Suprapubic skin (tissue), 3 donors: ENCODE measurements around the gene OR2C3.

Source experiments
- POLR2AphosphoS5 ChIP-seq, 3 donors: sonication (generic); formaldehyde crosslinking; IDR thresholded peaks; one replicate each; pipeline ENCODE4 v1.6.1; 2017; ENCODE audit warnings: antibody characterized with exemption in 3 of 3
- TF ChIP-seq, protein P1 (sequence below), 2 donors: fragments of 200-600 bp in 1 of 2; fragments of 450-650 bp in 1 of 2; sonication (generic) in 1 of 2; IDR thresholded peaks; one replicate each; pipeline ENCODE4 v1.5.1; 2016 to 2019; ENCODE audit warnings: antibody characterized with exemption in 2 of 2, mild to moderate bottlenecking in 1 of 2, moderate library complexity in 1 of 2

DNA sequence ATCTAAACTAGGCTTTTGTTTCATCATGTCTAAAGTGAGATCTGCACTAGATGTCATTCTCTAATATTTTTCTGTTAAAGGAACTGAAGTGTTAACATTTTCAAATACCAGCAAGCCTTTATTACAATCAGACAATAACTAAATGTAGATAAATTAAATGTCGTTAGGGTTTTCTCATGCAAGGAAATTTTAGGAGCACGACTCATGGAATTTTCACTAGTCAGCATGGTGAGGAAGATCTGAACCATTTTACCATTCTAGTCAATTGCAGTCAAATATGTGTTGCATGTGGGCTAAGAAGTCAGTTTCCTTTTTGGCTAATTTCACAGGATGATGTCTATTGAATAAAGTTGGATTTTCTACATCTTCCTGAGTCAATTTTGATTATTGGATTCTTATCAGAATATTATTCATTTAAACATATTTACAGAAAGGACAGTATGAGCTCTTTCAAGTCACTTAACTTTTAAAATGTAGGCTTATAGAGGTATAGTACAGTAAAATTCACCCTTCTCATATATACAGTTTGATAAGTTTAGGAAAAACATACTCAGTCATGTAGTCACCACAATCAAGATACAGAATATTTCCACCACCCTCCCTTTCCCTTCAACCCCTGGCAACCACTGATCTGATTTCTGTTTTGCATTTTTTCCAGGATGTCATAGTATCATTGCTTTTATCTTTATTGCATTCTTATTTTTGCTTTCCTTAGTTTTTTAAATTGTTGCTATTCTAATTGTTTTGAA, 21.9 kb upstream of the OR2C3 start:
- TF ChIP-seq, protein P1, sequence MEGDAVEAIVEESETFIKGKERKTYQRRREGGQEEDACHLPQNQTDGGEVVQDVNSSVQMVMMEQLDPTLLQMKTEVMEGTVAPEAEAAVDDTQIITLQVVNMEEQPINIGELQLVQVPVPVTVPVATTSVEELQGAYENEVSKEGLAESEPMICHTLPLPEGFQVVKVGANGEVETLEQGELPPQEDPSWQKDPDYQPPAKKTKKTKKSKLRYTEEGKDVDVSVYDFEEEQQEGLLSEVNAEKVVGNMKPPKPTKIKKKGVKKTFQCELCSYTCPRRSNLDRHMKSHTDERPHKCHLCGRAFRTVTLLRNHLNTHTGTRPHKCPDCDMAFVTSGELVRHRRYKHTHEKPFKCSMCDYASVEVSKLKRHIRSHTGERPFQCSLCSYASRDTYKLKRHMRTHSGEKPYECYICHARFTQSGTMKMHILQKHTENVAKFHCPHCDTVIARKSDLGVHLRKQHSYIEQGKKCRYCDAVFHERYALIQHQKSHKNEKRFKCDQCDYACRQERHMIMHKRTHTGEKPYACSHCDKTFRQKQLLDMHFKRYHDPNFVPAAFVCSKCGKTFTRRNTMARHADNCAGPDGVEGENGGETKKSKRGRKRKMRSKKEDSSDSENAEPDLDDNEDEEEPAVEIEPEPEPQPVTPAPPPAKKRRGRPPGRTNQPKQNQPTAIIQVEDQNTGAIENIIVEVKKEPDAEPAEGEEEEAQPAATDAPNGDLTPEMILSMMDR (IDR thresholded peaks at IDR 0.05) = no peak
- TF ChIP-seq POLR2AphosphoS5 (IDR thresholded peaks at IDR 0.05) = no peak
